NCI-H526 treated with DMSO at 0.1 percent for 48 hours (cell line): ENCODE measurements around the gene TMEM269.
"Not testable (repeated sequence)": the region's sequence is repeated elsewhere in the genome, so short reads cannot be mapped to it uniquely, and the experiment has no call there.

Experiments used
- DNase-seq: peaks from one replicate; lab custom pipeline; 2025; lab: John Stamatoyannopoulos, UW

TMEM269 gene

GRCh38 chr1:42776502-42776901 lies 8.3 kb upstream of the TMEM269 start:
- DNase-seq, result no peak

- DNase-seq, result peak; percentile 22
Observed at GRCh38 chr1:42777852-42778251, 6.9 kb upstream of the TMEM269 start.

GRCh38 chr1:42779725-42780124 lies 5.1 kb upstream of the TMEM269 start:
- DNase-seq, result no peak

- DNase-seq, result no peak
Observed at GRCh38 chr1:42780176-42780575, 4.6 kb upstream of the TMEM269 start.

- DNase-seq, result no peak
Observed at GRCh38 chr1:42783092-42783491, 1.7 kb upstream of the TMEM269 start.

- DNase-seq, result no peak
Observed at GRCh38 chr1:42784547-42784945, 245 bp upstream of the TMEM269 start.

GRCh38 chr1:42786097-42786496 lies 1.3 kb downstream of the TMEM269 start:
- no peak for DNase-seq

GRCh38 chr1:42788021-42788420 lies 3.2 kb downstream of the TMEM269 start:
- DNase-seq, result no peak

GRCh38 chr1:42793824-42794223 lies 9.0 kb downstream of the TMEM269 start:
- no peak for DNase-seq

- no peak for DNase-seq
Observed at GRCh38 chr1:42797414-42797813, 12.6 kb downstream of the TMEM269 start.

GRCh38 chr1:42797979-42798378 lies 13.2 kb downstream of the TMEM269 start:
- no peak for DNase-seq

GRCh38 chr1:42801832-42802473 lies 17.2 kb downstream of the TMEM269 start:
- no peak for DNase-seq

GRCh38 chr1:42806171-42806570 lies 21.4 kb downstream of the TMEM269 start:
- no peak for DNase-seq

- DNase-seq, result no peak
Observed at GRCh38 chr1:42806593-42806992, 21.8 kb downstream of the TMEM269 start.

GRCh38 chr1:42807056-42807668 lies 22.4 kb downstream of the TMEM269 start:
- no peak for DNase-seq

GRCh38 chr1:42814815-42815214 lies 30.0 kb downstream of the TMEM269 start:
- not testable (repeated sequence) for DNase-seq

GRCh38 chr1:42815941-42816584 lies 31.3 kb downstream of the TMEM269 start:
- DNase-seq, result no peak

GRCh38 chr1:42816585-42817439 lies 32.0 kb downstream of the TMEM269 start, which contains the start of the genes ERMAP and SVBP:
ERMAP (plus strand) TSS chr1:42817122; CDS start chr1:42830449, 13,327 bp downstream.
SVBP (minus strand) TSS chr1:42817397; CDS start chr1:42816544, 853 bp downstream.
- peak; percentile 92 for DNase-seq

- no peak for DNase-seq
Observed at GRCh38 chr1:42817440-42817767, 32.6 kb downstream of the TMEM269 start.

- DNase-seq, result no peak
Observed at GRCh38 chr1:42817976-42818375, 33.2 kb downstream of the TMEM269 start.

GRCh38 chr1:42820813-42821212 lies 36.0 kb downstream of the TMEM269 start:
- no peak for DNase-seq

GRCh38 chr1:42821690-42822089 lies 36.9 kb downstream of the TMEM269 start:
- no peak for DNase-seq
